Spleen (tissue), 11 donors: ENCODE measurements around the gene AFF1. TPM values are rescaled to one million over a fixed set of nuclear protein-coding genes. Genes with fewer than 3 reads are reported as not detected.

Experiments
- DNase-seq: peaks from one replicate; pipeline ENCODE4 v3.0.0-alpha.2; 2020
- H3K27ac ChIP-seq, 8 donors: fragments of 200-600 bp; sonication (generic) in 7 of 8; 1 replicate in 4 of 8; 2 replicates in 4 of 8; pipeline versions ENCODE4 v1.5.0 to v1.8.0; 2016 to 2021; ENCODE audit warnings: inconsistent platforms in 4 of 8, mild to moderate bottlenecking in 4 of 8, moderate library complexity in 1 of 8
- H3K27me3 ChIP-seq, 7 donors: fragments of 200-600 bp; sonication (generic) in 6 of 7; replicated peaks in 1 of 7; 1 replicate in 4 of 7; 2 replicates in 3 of 7; pipeline versions ENCODE4 v1.5.0 to v1.8.0; 2016 to 2021; ENCODE audit warnings: inconsistent platforms in 3 of 7, mild to moderate bottlenecking in 1 of 7
- H3K36me3 ChIP-seq, 6 donors: fragments of 200-600 bp; sonication (generic) in 5 of 6; 1 replicate in 4 of 6; 2 replicates in 2 of 6; pipeline versions ENCODE4 v1.5.0 to v1.8.0; 2016 to 2021; ENCODE audit warnings: inconsistent platforms in 2 of 6
- H3K4me1 ChIP-seq, 6 donors: fragments of 200-600 bp; sonication (generic) in 5 of 6; 1 replicate in 3 of 6; 2 replicates in 3 of 6; pipeline versions ENCODE4 v1.5.0 to v1.8.0; 2016 to 2021; ENCODE audit warnings: inconsistent platforms in 3 of 6
- H3K4me3 ChIP-seq, 8 donors: fragments of 200-600 bp; sonication (generic) in 7 of 8; 1 replicate in 4 of 8; 2 replicates in 4 of 8; pipeline versions ENCODE4 v1.5.0 to v1.8.0; 2016 to 2021; ENCODE audit warnings: inconsistent platforms in 4 of 8, mild to moderate bottlenecking in 4 of 8, moderate library complexity in 2 of 8
- H3K9me3 ChIP-seq, 8 donors: fragments of 200-600 bp; sonication (generic) in 7 of 8; 1 replicate in 4 of 8; 2 replicates in 4 of 8; pipeline versions ENCODE4 v1.5.0 to v1.8.0; 2016 to 2021; ENCODE audit warnings: inconsistent platforms in 4 of 8
- POLR2A ChIP-seq, 3 donors: fragments of 450-650 bp; IDR thresholded peaks; one replicate each; pipeline ENCODE4 v1.5.1; 2017; ENCODE audit warnings: antibody characterized with exemption in 3 of 3, mild to moderate bottlenecking in 1 of 3
- POLR2AphosphoS5 ChIP-seq, 3 donors: sonication (generic); formaldehyde crosslinking; IDR thresholded peaks; one replicate each; pipeline ENCODE4 v1.5.1; 2017; ENCODE audit warnings: antibody characterized with exemption in 3 of 3
- WGBS, 5 donors: extraction: QIAGEN DNeasy Blood & Tissue Kit in 3 of 5; methylation state at CpG; one replicate each; pipeline versions ENCODE4 v1.1.5 to v1.1.7; 2013 to 2018; 5-methylcytosine and 5-hydroxymethylcytosine counted together
- intact Hi-C: fragments of 100-400 bp; cut with DNase I; formaldehyde crosslinking; loops from one replicate; pipeline ENCODE4 v1.15.0; 2023; ENCODE audit warnings: low total_unique reads
- polyA plus RNA-seq, 3 donors: library from polyadenylated mRNA; stranded (reverse); fragments of 200-250 nt; gene quantifications; one replicate each; pipeline ENCODE4 v1.2.1, GENCODE V29; 2013
- total RNA-seq, 7 donors: library from RNA; depleted of rRNA in 3 of 7; stranded (reverse); fragments of >200 nt in 3 of 7; fragmentation: NEBNext Ultra II Directional in 4 of 7; extraction: Animal tissue kit (Norgen Biotek cat#: 25700) in 4 of 7; gene quantifications; one replicate each; pipeline versions ENCODE4 v1.1.0 to v1.2.1, GENCODE V29; 2016 to 2021
- TF ChIP-seq, protein P1 (sequence below), 11 experiments: fragments of 200-600 bp in 7 of 11; fragments of 450-650 bp in 4 of 11; sonication (generic) in 4 of 11; IDR thresholded peaks in 8 of 11; conservative IDR thresholded peaks in 3 of 11; 1 replicate in 7 of 11; 2 replicates in 4 of 11; pipeline versions ENCODE4 v1.4.0 to v1.8.0; 2016 to 2021; ENCODE audit warnings: antibody characterized with exemption in 11 of 11, inconsistent platforms in 4 of 11, mild to moderate bottlenecking in 1 of 11
- donor health status: healthy with polysubstance abuse.
- donor health status: DM: no; HTN: no; CAD: no; lungs with moderate emphysema.
- donor health status: DM: no; HTN: no; CAD: no.
- donor health status: Bipolar disorder and iron deficiency.
- donor health status: healthy.
- donor health status: DM: no; HTN: no; CAD: no.
- donor health status: DM: yes; HTN: yes; CAD: no.

Gene AFF1
- total and polyA plus RNA-seq, 10 donors = 4.4 to 119 (median 80.8) TPM

DNA sequence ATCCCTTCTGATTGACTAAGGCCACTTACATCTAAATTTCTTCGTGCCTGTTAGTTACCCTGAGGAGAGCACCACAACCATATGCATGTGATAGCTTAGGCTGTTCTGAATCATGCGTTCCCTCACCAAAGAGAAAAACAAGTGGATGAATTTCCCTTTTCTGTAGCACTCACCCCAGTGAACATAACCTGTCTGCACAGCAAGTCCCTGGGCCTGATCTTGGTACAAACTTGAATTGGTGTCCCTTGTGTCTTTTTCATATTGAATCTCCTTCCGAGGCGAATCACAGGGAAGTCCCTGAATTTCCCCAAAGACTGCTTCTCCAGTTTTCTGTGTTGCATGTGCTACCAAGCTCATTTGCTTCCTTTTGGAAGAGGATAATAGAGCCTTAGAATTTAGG lies 185.2 kb downstream of the AFF1 start:
- intact Hi-C loops = no loop called here
- H3K27me3 ChIP-seq = no peaks in the 10 kb centered on the region
- 78 to 81% (median 80%) methylated on average over 4 of the region's 4 CpGs for WGBS, 5 donors
- H3K9me3 ChIP-seq = no peaks in the 10 kb centered on the region
- peaks cover 0 to 39% (median 17%) of the 10 kb centered on the region in 6 donors for H3K4me1 ChIP-seq
- TF ChIP-seq, protein P1, sequence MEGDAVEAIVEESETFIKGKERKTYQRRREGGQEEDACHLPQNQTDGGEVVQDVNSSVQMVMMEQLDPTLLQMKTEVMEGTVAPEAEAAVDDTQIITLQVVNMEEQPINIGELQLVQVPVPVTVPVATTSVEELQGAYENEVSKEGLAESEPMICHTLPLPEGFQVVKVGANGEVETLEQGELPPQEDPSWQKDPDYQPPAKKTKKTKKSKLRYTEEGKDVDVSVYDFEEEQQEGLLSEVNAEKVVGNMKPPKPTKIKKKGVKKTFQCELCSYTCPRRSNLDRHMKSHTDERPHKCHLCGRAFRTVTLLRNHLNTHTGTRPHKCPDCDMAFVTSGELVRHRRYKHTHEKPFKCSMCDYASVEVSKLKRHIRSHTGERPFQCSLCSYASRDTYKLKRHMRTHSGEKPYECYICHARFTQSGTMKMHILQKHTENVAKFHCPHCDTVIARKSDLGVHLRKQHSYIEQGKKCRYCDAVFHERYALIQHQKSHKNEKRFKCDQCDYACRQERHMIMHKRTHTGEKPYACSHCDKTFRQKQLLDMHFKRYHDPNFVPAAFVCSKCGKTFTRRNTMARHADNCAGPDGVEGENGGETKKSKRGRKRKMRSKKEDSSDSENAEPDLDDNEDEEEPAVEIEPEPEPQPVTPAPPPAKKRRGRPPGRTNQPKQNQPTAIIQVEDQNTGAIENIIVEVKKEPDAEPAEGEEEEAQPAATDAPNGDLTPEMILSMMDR (IDR thresholded peaks at IDR 0.05 in 8 of 11, conservative IDR thresholded peaks at IDR 0.05 in 3 of 11) = no peak
- no peak for TF ChIP-seq POLR2A (IDR thresholded peaks at IDR 0.05)
- peaks cover 0 to 98% (median 34%) of the 10 kb centered on the region in 6 donors for H3K36me3 ChIP-seq
- peak overlapping the region in 1 of 8 donors; percentile 11 for H3K27ac ChIP-seq
- no peak overlapping the region for H3K4me3 ChIP-seq
- no peak for DNase-seq

- Histone ChIP-seq H3K9me3 (no peaks in the 10 kb centered on the region), H3K27me3 (no peaks in the 10 kb centered on the region), H3K4me1 (peaks cover 0 to 39% (median 17%) of the 10 kb centered on the region in 6 donors), H3K4me3 (no peak overlapping the region), H3K27ac (peak overlapping the region in 2 of 8 donors; percentile 11 to 17), H3K36me3 (peaks cover 2 to 98% (median 34%) of the 10 kb centered on the region in 6 donors)
- intact Hi-C loops = no loop called here
- TF ChIP-seq, protein P1 (IDR thresholded peaks at IDR 0.05 in 8 of 11, conservative IDR thresholded peaks at IDR 0.05 in 3 of 11) = no peak
- peak; percentile 44 to 62 (median 49) for TF ChIP-seq POLR2AphosphoS5 (IDR thresholded peaks at IDR 0.05)
- no peak for DNase-seq
- WGBS, 5 donors = 76 to 89% (median 87%) methylated on average over 18 of the region's 18 CpGs
Measured at GRCh38 chr4:87120411-87121162, 185.8 kb downstream of the AFF1 start.

- no peak overlapping the region for H3K4me3 ChIP-seq
- no peak for DNase-seq
- peaks cover 0 to 39% (median 17%) of the 10 kb centered on the region in 6 donors for H3K4me1 ChIP-seq
- 68 to 78% (median 74%) methylated on average over 4 of the region's 4 CpGs for WGBS, 5 donors
- H3K27me3 ChIP-seq = no peaks in the 10 kb centered on the region
- no peak overlapping the region for H3K27ac ChIP-seq
- intact Hi-C loops = no loop called here
- H3K9me3 ChIP-seq = no peaks in the 10 kb centered on the region
- H3K36me3 ChIP-seq = peaks cover 6 to 98% (median 35%) of the 10 kb centered on the region in 6 donors
- TF ChIP-seq POLR2A (IDR thresholded peaks at IDR 0.05) (no peak), POLR2AphosphoS5 (IDR thresholded peaks at IDR 0.05) (no peak)
- TF ChIP-seq, protein P1 (IDR thresholded peaks at IDR 0.05 in 8 of 11, conservative IDR thresholded peaks at IDR 0.05 in 3 of 11) = no peak
Measured at GRCh38 chr4:87121341-87122065, 186.7 kb downstream of the AFF1 start.

GRCh38 chr4:87122252-87122651 lies 187.4 kb downstream of the AFF1 start:
- Histone ChIP-seq H3K36me3 (peaks cover 6 to 98% (median 36%) of the 10 kb centered on the region in 6 donors), H3K27me3 (no peaks in the 10 kb centered on the region), H3K27ac (no peak overlapping the region), H3K4me3 (no peak overlapping the region), H3K4me1 (peaks cover 0 to 39% (median 17%) of the 10 kb centered on the region in 6 donors), H3K9me3 (no peaks in the 10 kb centered on the region)
- intact Hi-C loops = no loop called here
- WGBS, 5 donors = 58 to 92% (median 67%) methylated on average over 4 of the region's 4 CpGs
- TF ChIP-seq POLR2A (IDR thresholded peaks at IDR 0.05) (no peak), POLR2AphosphoS5 (IDR thresholded peaks at IDR 0.05) (no peak)
- TF ChIP-seq, protein P1 (IDR thresholded peaks at IDR 0.05 in 8 of 11, conservative IDR thresholded peaks at IDR 0.05 in 3 of 11) = no peak
- no peak for DNase-seq
